ENCODE measurements around the gene TRIOBP.
"Not testable (repeated sequence)": the region's sequence is repeated elsewhere in the genome, so short reads cannot be mapped to it uniquely, and the experiment has no call there.

Gene TRIOBP

GRCh38 chr22:37709445-37709765 lies 12.6 kb downstream of the TRIOBP start:
- DNase-seq (ENCODE audit: low spot score in 2 of 2) (no peak), ATAC-seq (replicated peaks; ENCODE audit: extremely low read depth, poor library complexity, severe bottlenecking) (no peak)
- no peaks in the 10 kb centered on the region for H3K27me3 Mint-ChIP-seq
- H3K27ac Mint-ChIP-seq (ENCODE audit: low read depth): no peak overlapping the region
- no peaks in the 10 kb centered on the region for H3K4me1 Mint-ChIP-seq
- H3K36me3 Mint-ChIP-seq (ENCODE audit: insufficient read depth): no peaks in the 10 kb centered on the region
- H3K4me3 Mint-ChIP-seq: no peak overlapping the region
- H3K9me3 Mint-ChIP-seq: no peaks in the 10 kb centered on the region

GRCh38 chr22:37710675-37711074 lies 13.8 kb downstream of the TRIOBP start:
- Mint-ChIP-seq H3K27me3 (no peaks in the 10 kb centered on the region), H3K4me1 (no peaks in the 10 kb centered on the region), H3K27ac (ENCODE audit: low read depth) (no peak overlapping the region), H3K36me3 (ENCODE audit: insufficient read depth) (no peaks in the 10 kb centered on the region), H3K9me3 (no peaks in the 10 kb centered on the region), H3K4me3 (no peak overlapping the region)
- no peak for ATAC-seq (replicated peaks; ENCODE audit: extremely low read depth, poor library complexity, severe bottlenecking)
- no peak for DNase-seq (ENCODE audit: low spot score in 2 of 2)

GRCh38 chr22:37711490-37711889 lies 14.6 kb downstream of the TRIOBP start:
- no peak overlapping the region for H3K4me3 Mint-ChIP-seq
- no peaks in the 10 kb centered on the region for H3K36me3 Mint-ChIP-seq (ENCODE audit: insufficient read depth)
- no peak overlapping the region for H3K27ac Mint-ChIP-seq (ENCODE audit: low read depth)
- H3K4me1 Mint-ChIP-seq: no peaks in the 10 kb centered on the region
- no peaks in the 10 kb centered on the region for H3K9me3 Mint-ChIP-seq
- ATAC-seq (replicated peaks; ENCODE audit: extremely low read depth, poor library complexity, severe bottlenecking) (no peak), DNase-seq (ENCODE audit: low spot score in 2 of 2) (no peak)
- no peaks in the 10 kb centered on the region for H3K27me3 Mint-ChIP-seq

- Mint-ChIP-seq H3K4me1 (no peaks in the 10 kb centered on the region), H3K4me3 (no peak overlapping the region)
These were observed 16.9 kb downstream of the TRIOBP start for GRCh38 chr22:37713761-37714160.

GRCh38 chr22:37714634-37715033 lies 17.8 kb downstream of the TRIOBP start:
- peaks cover 3% of the 10 kb centered on the region for H3K4me1 Mint-ChIP-seq
- no peak overlapping the region for H3K4me3 Mint-ChIP-seq

More at GRCh38 chr22:37713761-37714160, 16.9 kb downstream of the TRIOBP start:
- no peak overlapping the region for H3K27ac Mint-ChIP-seq (ENCODE audit: low read depth)
- no peaks in the 10 kb centered on the region for H3K9me3 Mint-ChIP-seq
- no peaks in the 10 kb centered on the region for H3K36me3 Mint-ChIP-seq (ENCODE audit: insufficient read depth)
- no peak for DNase-seq (ENCODE audit: low spot score in 2 of 2)
- no peaks in the 10 kb centered on the region for H3K27me3 Mint-ChIP-seq
- no peak for ATAC-seq (replicated peaks; ENCODE audit: extremely low read depth, poor library complexity, severe bottlenecking)

GRCh38 chr22:37715760-37716159 lies 18.9 kb downstream of the TRIOBP start:
- Mint-ChIP-seq H3K4me1 (peaks cover 6% of the 10 kb centered on the region), H3K4me3 (no peak overlapping the region), H3K9me3 (no peaks in the 10 kb centered on the region), H3K27ac (ENCODE audit: low read depth) (no peak overlapping the region), H3K27me3 (no peaks in the 10 kb centered on the region), H3K36me3 (ENCODE audit: insufficient read depth) (peaks cover 1% of the 10 kb centered on the region)
- DNase-seq (ENCODE audit: low spot score in 2 of 2) (no peak), ATAC-seq (replicated peaks; ENCODE audit: extremely low read depth, poor library complexity, severe bottlenecking) (no peak)

More at GRCh38 chr22:37714634-37715033, 17.8 kb downstream of the TRIOBP start:
- Mint-ChIP-seq H3K9me3 (no peaks in the 10 kb centered on the region), H3K27me3 (no peaks in the 10 kb centered on the region), H3K27ac (ENCODE audit: low read depth) (no peak overlapping the region), H3K36me3 (ENCODE audit: insufficient read depth) (peaks cover 1% of the 10 kb centered on the region)
- DNase-seq (ENCODE audit: low spot score in 2 of 2) (no peak), ATAC-seq (replicated peaks; ENCODE audit: extremely low read depth, poor library complexity, severe bottlenecking) (no peak)

GRCh38 chr22:37716708-37717107 lies 19.9 kb downstream of the TRIOBP start:
- Mint-ChIP-seq H3K36me3 (ENCODE audit: insufficient read depth) (peaks cover 1% of the 10 kb centered on the region), H3K9me3 (no peaks in the 10 kb centered on the region), H3K4me3 (no peak overlapping the region), H3K27me3 (no peaks in the 10 kb centered on the region), H3K27ac (ENCODE audit: low read depth) (no peak overlapping the region), H3K4me1 (peaks cover 6% of the 10 kb centered on the region)
- ATAC-seq (replicated peaks; ENCODE audit: extremely low read depth, poor library complexity, severe bottlenecking) (no peak), DNase-seq (ENCODE audit: low spot score in 2 of 2) (no peak)

- H3K4me3 Mint-ChIP-seq; H3K9me3 Mint-ChIP-seq; H3K27ac Mint-ChIP-seq (ENCODE audit: low read depth); DNase-seq (ENCODE audit: low spot score in 2 of 2); H3K4me1 Mint-ChIP-seq; H3K27me3 Mint-ChIP-seq; ATAC-seq (replicated peaks; ENCODE audit: extremely low read depth, poor library complexity, severe bottlenecking); H3K36me3 Mint-ChIP-seq (ENCODE audit: insufficient read depth): not testable (repeated sequence)
These were observed 20.4 kb downstream of the TRIOBP start for GRCh38 chr22:37717235-37717634.

GRCh38 chr22:37717746-37718305 lies 21.0 kb downstream of the TRIOBP start:
- H3K4me3 Mint-ChIP-seq; H3K36me3 Mint-ChIP-seq (ENCODE audit: insufficient read depth); DNase-seq (ENCODE audit: low spot score in 2 of 2); ATAC-seq (replicated peaks; ENCODE audit: extremely low read depth, poor library complexity, severe bottlenecking); H3K27ac Mint-ChIP-seq (ENCODE audit: low read depth); H3K4me1 Mint-ChIP-seq; H3K27me3 Mint-ChIP-seq; H3K9me3 Mint-ChIP-seq: not testable (repeated sequence)

- DNase-seq (ENCODE audit: low spot score in 2 of 2) (no peak), ATAC-seq (replicated peaks; ENCODE audit: extremely low read depth, poor library complexity, severe bottlenecking) (no peak)
- H3K27me3 Mint-ChIP-seq: no peaks in the 10 kb centered on the region
- H3K9me3 Mint-ChIP-seq: no peaks in the 10 kb centered on the region
- H3K4me1 Mint-ChIP-seq: no peaks in the 10 kb centered on the region
- peaks cover 2% of the 10 kb centered on the region for H3K36me3 Mint-ChIP-seq (ENCODE audit: insufficient read depth)
- H3K27ac Mint-ChIP-seq (ENCODE audit: low read depth): no peak overlapping the region
- no peak overlapping the region for H3K4me3 Mint-ChIP-seq
These were observed 28.8 kb downstream of the TRIOBP start for GRCh38 chr22:37725551-37726240.

- Mint-ChIP-seq H3K9me3 (no peaks in the 10 kb centered on the region), H3K4me1 (no peaks in the 10 kb centered on the region), H3K27ac (ENCODE audit: low read depth) (no peak overlapping the region), H3K27me3 (no peaks in the 10 kb centered on the region), H3K4me3 (no peak overlapping the region), H3K36me3 (ENCODE audit: insufficient read depth) (peaks cover 2% of the 10 kb centered on the region)
- DNase-seq (ENCODE audit: low spot score in 2 of 2) (no peak), ATAC-seq (replicated peaks; ENCODE audit: extremely low read depth, poor library complexity, severe bottlenecking) (no peak)
These were observed 29.5 kb downstream of the TRIOBP start for GRCh38 chr22:37726241-37726887.

- DNase-seq (ENCODE audit: low spot score in 2 of 2) (no peak), ATAC-seq (replicated peaks; ENCODE audit: extremely low read depth, poor library complexity, severe bottlenecking) (no peak)
- no peaks in the 10 kb centered on the region for H3K27me3 Mint-ChIP-seq
- no peaks in the 10 kb centered on the region for H3K4me1 Mint-ChIP-seq
- no peaks in the 10 kb centered on the region for H3K9me3 Mint-ChIP-seq
- no peak overlapping the region for H3K27ac Mint-ChIP-seq (ENCODE audit: low read depth)
- H3K4me3 Mint-ChIP-seq: no peak overlapping the region
- peaks cover 2% of the 10 kb centered on the region for H3K36me3 Mint-ChIP-seq (ENCODE audit: insufficient read depth)
These were observed 31.8 kb downstream of the TRIOBP start for GRCh38 chr22:37728620-37729019.

GRCh38 chr22:37731804-37732471 lies 35.1 kb downstream of the TRIOBP start:
- Mint-ChIP-seq H3K36me3 (ENCODE audit: insufficient read depth) (no peaks in the 10 kb centered on the region), H3K4me3 (no peak overlapping the region), H3K9me3 (no peaks in the 10 kb centered on the region), H3K27ac (ENCODE audit: low read depth) (no peak overlapping the region), H3K27me3 (no peaks in the 10 kb centered on the region), H3K4me1 (no peaks in the 10 kb centered on the region)
- ATAC-seq (replicated peaks; ENCODE audit: extremely low read depth, poor library complexity, severe bottlenecking): no peak
- no peak for DNase-seq (ENCODE audit: low spot score in 2 of 2)

Measured in central memory CD8-positive, alpha-beta T cell (primary cell).